DMS 273 (cell line): ENCODE results near the gene ATOX1.
A peak's percentile ranks its signal among the peaks of the same experiment; 100 is the strongest.
"Not testable (repeated sequence)": the region's sequence is repeated elsewhere in the genome, so short reads cannot be mapped to it uniquely, and the experiment has no call there.

Experiments
- DNase-seq: peaks from one replicate; lab custom pipeline; 2025; ENCODE audit not compliant: unreplicated experiment; lab: John Stamatoyannopoulos, UW

Gene ATOX1

DNA sequence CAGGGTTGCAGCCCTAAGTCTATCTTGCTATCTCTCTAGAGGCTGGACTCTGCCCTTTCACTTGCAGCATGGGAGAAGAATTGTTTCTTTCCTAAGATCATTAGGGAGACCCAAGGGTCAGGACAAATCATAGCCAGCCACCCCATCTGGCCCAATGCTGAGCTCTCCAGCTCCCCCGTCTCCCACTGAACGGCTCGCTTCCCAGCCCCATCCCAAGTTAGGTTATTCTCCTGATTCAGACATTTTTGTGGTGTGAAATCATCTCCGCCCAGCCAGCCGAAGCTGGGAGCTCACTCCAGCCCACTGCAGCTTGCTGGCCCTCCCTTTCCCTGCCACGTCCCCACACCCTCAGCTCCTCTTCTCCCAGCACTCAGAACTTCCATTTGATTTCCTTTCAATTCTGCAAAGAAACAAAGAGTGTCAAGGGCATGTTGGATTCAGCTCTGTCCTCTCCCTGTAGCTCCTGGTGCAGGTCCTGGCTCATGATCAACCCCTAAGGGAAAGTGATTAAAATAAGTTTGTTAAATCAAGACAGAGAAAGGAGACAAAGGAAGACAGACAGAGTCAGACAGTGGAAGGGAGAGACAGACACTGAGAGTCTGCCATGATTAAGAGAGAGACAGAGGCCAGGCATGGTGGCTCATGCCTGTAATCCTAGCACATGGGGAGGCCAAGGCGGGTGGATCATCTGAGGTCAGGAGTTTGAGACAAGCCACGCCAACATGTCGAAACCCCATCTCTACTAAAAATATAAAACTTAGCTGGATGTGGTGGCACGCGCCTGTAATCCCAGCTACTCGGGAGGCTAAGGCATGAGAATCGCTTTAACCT lies 59.1 kb downstream of the ATOX1 start:
- no peak for DNase-seq

- DNase-seq = not testable (repeated sequence)
Measured at GRCh38 chr5:151698081-151698480, 60.4 kb downstream of the ATOX1 start.

- peak; percentile 20 for DNase-seq
Measured at GRCh38 chr5:151697452-151697851, 61.0 kb downstream of the ATOX1 start.

GRCh38 chr5:151696470-151697061 lies 61.9 kb downstream of the ATOX1 start:
- DNase-seq = peak; percentile 72

DNA sequence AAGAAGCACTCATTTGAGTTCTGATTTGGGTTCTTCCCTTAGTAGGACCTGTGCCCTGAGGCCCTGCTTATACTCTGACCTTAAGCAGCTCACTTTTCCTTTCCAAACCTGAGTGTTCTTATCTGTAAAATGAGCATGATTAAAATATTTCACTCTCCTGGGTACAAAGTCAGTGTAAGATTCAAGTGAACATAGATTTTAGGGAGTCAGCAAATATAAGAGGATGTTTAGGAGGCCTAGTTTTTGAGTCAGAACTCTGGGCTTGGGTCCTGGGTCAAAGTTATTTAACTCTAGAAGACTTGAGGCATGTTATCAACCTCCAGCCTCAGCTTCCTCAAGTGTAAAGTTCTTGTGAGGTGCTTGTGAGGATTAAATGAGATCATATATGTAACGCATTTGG lies 63.0 kb downstream of the ATOX1 start:
- no peak for DNase-seq

- no peak for DNase-seq
Measured at GRCh38 chr5:151694035-151694485, 64.4 kb downstream of the ATOX1 start.
